Caki2 (cell line): ENCODE measurements around the gene CLMN. TPM values are rescaled to one million over a fixed set of nuclear protein-coding genes. Genes with fewer than 3 reads are reported as not detected.
A peak's percentile ranks its signal among the peaks of the same experiment; 100 is the strongest.

Source experiments
- DNase-seq: peaks from one replicate; pipeline ENCODE4 v3.0.0-alpha.2; 2015; ENCODE audit warnings: low read depth
- in situ Hi-C: cut with HindIII; loops from 2 replicates; pipeline ENCODE4 v1.10.0; 2016; ENCODE audit warnings: low sequenced_read_pairs, low pct_unique_long_range_greater_than_20kb, mixed read lengths
- total RNA-seq: library from RNA; depleted of rRNA; stranded (reverse); fragments of >200 nt; shearing (Covaris generic); gene quantifications from 2 replicates; pipeline ENCODE4 v1.2.3, GENCODE V29; 2014; ENCODE audit warnings: low replicate concordance; rRNA removed

Gene CLMN
- total RNA-seq: 4.3 and 6.0 TPM in 2 replicates

GRCh38 chr14:95319312-95320077 is at the start of gene CLMN:
TSS of gene CLMN (minus strand) at chr14:95319908. CDS start at chr14:95319792, 116 bp downstream.
- in situ Hi-C loops: no loop called here

GRCh38 chr14:95365401-95365800 is 45.7 kb upstream of the CLMN start:
- in situ Hi-C loops: no loop called here
- DNase-seq: no peak

More at GRCh38 chr14:95319312-95320077, at the start of gene CLMN:
- DNase-seq: peak; percentile 33

- in situ Hi-C loops: no loop called here
- no peak for DNase-seq
Measured at GRCh38 chr14:95364481-95365209, 44.9 kb upstream of the CLMN start.

GRCh38 chr14:95363468-95363954 is 43.8 kb upstream of the CLMN start:
- in situ Hi-C loops: no loop called here
- DNase-seq: no peak

- in situ Hi-C loops: no loop called here
- DNase-seq: no peak
Measured at GRCh38 chr14:95362138-95362494, 42.4 kb upstream of the CLMN start.

- no peak for DNase-seq
- in situ Hi-C loops: no loop called here
Measured at GRCh38 chr14:95361373-95362137, 41.8 kb upstream of the CLMN start.

- in situ Hi-C loops: no loop called here
- DNase-seq: no peak
Measured at GRCh38 chr14:95360828-95361227, 41.1 kb upstream of the CLMN start.

GRCh38 chr14:95359994-95360826 is 40.5 kb upstream of the CLMN start:
- DNase-seq: no peak
- in situ Hi-C loops: no loop called here

GRCh38 chr14:95356245-95356869 is 36.6 kb upstream of the CLMN start:
- in situ Hi-C loops: no loop called here
- no peak for DNase-seq

GRCh38 chr14:95355422-95355821 is 35.7 kb upstream of the CLMN start:
- in situ Hi-C loops: no loop called here
- no peak for DNase-seq

- no peak for DNase-seq
- in situ Hi-C loops: no loop called here
Measured at GRCh38 chr14:95354834-95355233, 35.1 kb upstream of the CLMN start.

GRCh38 chr14:95353664-95354063 is 34.0 kb upstream of the CLMN start:
- in situ Hi-C loops: no loop called here
- DNase-seq: no peak

- DNase-seq: no peak
- in situ Hi-C loops: no loop called here
Measured at GRCh38 chr14:95353007-95353406, 33.3 kb upstream of the CLMN start.

- no peak for DNase-seq
- in situ Hi-C loops: no loop called here
Measured at GRCh38 chr14:95352481-95352880, 32.8 kb upstream of the CLMN start.

GRCh38 chr14:95349241-95349640 is 29.5 kb upstream of the CLMN start:
- in situ Hi-C loops: no loop called here

GRCh38 chr14:95348395-95349080 is 28.8 kb upstream of the CLMN start:
- in situ Hi-C loops: no loop called here
- DNase-seq: no peak

More at GRCh38 chr14:95349241-95349640, 29.5 kb upstream of the CLMN start:
- DNase-seq: no peak

GRCh38 chr14:95346820-95347219 is 27.1 kb upstream of the CLMN start:
- no peak for DNase-seq

More at GRCh38 chr14:95346820-95347219, 27.1 kb upstream of the CLMN start:
- in situ Hi-C loops: no loop called here
